Tongue (tissue), 2 donors: ENCODE data around the gene CACNA1G. TPM values are rescaled to one million over a fixed set of nuclear protein-coding genes. Genes with fewer than 3 reads are reported as not detected.

Experiments used
- DNase-seq: peaks from one replicate; pipeline ENCODE4 v3.0.0-alpha.2; 2015
- total RNA-seq: library from RNA; depleted of rRNA; stranded (reverse); fragments of >200 nt; gene quantifications from one replicate; pipeline ENCODE4 v1.2.3, GENCODE V29; 2014

Gene CACNA1G
- total RNA-seq, 1 donor from 2014 or later = 10.4 TPM

DNA sequence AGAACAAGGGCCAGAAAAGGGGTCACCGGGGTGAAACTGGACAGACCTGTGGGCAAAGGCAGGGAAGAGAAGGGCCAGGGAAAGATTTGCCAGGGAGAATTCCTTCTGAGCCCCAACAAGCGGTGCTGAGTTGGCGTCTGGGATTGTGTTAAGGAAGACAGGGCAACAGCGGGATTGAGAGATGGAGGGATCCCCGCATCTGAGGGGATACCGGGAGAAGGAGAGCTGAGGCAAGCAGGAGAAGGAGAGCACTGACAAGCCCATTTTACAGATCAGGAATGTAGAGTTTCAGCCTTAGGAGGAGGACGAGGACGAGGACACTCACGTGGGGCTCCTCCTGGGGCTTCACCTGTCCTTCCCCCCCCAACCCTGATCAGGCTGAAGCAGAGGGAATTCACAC lies 73.2 kb downstream of the CACNA1G start:
- DNase-seq = no peak

DNA sequence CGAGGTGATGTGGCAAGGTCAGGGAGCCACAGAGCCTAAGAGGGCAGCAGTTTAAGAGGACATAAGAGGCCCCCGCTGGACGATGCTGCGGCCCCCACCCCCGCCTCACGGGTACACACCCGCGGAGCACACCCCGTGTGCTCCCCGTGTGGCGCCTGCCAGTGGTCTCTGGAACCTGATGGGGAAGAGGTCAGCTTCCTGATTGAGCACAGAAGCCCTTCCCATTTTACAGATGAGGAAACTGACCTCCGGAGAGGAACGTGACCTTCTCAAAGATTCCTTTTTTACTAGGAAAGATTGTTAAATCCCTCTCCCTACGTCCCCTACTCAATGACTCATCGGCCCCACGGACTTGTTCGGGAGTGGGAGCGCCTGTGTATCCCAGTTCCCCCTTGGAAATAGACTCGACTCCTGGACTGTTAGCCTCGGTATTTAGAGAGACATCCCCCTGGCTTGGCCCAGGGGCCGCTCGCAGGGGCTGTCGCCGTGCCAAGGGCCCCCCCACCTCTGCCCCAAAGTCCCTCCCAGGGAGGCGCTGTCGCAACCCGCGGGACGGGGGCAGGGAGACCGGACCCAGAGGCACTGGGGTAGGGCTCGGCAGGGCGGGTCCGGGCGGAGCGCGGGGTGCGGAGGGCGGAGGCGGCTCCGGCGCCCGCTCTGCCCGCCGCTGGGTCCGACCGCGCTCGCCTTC lies 73.9 kb downstream of the CACNA1G start, which contains the start of gene ABCC3:
Gene ABCC3, plus strand, starts transcription at position 658 of the 691 bp plus-strand sequence. CDS start 56 bp downstream, outside the sequence.
- no peak for DNase-seq

DNA sequence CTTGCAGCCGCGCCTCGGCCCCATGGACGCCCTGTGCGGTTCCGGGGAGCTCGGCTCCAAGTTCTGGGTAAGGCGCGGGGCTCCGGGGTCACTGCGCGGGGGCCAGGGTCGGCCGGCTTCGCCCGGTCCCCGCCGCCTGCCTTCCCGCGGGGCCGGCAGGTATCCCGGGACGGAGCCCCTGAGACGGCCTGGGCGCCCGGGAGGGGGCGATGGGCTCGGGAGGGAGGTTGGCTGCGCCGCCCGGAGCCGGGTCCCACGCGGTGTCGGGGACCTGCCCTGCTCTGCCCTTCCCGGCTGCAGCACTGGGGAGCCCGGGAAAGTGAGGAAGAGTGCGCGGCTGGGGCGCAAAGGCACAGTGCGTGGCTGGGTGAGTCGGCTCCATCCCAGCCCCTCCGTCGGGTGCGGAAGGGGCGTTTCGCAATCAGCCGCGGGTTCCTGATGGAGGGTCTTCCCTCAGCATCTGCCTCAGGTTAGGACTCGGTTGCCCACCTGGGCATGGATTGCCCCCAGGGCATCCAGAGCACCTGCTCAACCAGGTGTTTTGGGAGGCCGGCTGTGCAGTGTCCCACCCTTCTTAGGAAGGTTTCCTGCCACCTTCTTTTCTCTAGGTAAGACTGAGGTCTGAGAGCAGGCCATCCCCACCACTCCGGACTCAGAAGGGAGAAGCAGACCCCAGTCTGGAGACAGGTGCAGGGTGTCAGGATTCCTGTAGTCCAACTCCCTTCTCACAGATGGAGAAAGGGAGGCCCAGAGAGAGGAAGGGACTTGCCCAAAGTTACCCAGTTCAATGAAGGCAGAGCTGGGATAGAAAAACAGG lies 74.6 kb downstream of the CACNA1G start:
- no peak for DNase-seq

DNA sequence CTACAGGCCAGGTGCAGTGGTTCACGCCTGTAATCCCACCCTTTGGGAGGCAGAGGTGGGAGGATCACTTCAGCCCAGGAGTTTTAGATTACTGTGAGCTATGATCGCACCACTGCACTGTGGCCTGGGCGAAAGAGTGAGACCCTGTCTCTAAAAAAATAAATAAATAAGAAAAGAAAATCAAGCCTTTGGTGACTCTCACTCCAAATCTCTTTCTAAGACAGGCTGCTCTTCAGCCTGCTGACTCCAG lies 75.1 kb downstream of the CACNA1G start:
- DNase-seq = no peak

DNA sequence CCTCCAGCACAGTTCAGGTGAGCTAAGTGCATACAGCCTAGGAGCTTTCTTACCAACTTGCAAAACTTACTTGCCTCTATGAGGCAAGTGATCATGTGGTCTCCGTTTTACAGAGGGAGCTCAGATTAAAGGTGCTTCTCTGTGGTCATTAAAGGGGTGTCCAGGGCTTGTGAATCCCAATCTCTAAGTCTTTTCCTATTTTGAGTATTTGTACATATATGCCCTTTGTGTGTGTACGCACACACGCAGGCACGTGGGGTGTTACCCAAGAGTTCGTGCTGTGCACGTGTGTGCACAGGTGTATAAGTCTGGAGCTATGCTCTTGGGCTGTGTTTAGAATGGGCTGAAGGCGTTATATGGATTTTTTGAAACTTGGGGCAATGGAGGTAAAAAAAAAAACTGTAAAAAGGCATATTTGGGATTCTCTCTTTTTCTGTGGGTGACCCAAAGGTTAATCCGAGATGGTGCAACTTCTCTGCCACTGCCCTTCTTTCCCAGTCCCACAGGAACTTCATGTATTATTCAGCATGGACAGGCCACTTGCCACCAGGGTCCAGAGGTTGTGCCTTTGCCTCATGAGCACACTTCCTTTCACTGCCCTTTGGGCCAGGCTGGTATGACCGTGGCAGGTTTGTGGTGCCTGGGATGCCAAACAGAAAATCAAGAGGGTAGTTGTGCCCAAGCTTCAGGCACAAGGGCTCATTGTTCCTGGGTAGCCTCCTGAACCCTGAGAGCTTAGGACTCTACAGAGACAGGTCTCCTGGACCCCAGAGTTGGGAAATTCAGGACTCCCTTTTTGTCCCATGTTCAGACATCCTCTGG lies 75.7 kb downstream of the CACNA1G start:
- no peak for DNase-seq

DNA sequence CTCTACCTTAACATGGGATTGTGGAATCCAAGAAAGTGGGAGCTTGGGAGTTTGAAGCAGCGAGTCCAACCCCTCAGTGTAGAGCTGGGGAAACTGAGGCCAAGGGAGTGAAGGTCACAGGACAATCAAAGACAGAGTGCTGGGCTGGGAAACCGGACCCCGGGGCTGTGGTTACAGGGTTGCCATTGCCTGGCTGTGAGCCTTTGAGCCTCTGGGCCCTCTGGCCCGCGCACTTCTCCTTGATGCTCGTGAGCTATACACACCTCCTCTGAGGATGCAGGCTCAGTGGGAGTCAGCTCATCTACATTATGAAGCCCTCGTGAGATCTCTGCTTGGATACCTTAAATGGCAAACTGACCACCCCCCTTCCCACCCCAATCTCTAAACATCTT lies 76.3 kb downstream of the CACNA1G start:
- DNase-seq = no peak

DNA sequence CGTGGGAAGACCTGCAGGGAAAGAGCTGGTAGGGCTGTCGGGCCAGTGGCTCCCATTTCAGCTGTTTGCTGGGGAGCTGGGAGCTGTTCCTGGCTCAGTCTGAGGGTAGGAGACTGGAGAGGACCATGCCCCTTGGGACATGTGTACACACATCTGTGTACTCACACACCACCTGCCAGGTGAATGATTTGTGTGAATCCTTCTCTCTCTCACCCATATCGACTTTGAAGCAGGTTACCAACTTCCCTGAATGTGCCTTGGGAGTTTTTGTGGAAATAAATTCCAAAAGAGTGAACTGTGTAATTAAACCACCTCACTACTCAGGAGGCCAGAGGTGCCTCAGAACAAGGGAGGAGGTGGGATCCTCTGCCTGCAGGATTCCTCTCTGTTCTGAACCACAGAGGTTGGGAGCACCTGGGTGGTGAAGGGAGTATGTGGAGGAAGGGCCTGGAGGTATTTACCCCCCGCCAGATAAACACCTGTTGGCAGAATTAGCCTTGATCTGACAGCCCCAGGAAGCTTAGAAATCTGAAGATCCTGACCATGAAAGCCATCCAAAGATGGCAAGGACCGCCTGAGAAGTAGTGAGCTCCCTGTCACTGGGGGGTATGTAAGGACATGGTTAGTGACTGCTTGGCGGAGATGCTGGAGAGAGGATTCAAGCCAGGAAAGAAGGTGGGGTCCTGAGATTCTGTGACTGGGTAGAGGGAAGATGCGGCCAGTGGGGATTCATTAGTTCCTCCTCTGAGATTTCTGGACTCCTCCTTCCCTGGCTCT lies 77.5 kb downstream of the CACNA1G start:
- DNase-seq = no peak

DNA sequence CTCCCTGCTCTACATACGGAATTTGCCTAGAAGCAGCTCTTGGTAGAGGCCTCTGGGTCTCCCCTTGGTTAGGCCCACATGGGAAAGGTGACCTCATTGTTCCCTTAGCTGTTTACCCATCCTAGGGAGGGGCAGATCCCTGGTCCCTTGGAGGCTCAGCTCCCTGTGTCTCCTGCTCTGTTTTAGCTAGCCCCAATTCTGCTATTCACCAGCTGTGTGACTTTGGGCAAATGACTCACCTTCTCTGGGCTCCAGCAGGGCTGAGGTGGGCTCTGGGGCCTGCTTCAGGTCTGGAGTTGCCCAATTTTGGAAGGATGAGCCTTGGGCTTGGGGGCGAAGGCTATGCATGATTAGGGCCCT lies 78.1 kb downstream of the CACNA1G start:
- no peak for DNase-seq

DNA sequence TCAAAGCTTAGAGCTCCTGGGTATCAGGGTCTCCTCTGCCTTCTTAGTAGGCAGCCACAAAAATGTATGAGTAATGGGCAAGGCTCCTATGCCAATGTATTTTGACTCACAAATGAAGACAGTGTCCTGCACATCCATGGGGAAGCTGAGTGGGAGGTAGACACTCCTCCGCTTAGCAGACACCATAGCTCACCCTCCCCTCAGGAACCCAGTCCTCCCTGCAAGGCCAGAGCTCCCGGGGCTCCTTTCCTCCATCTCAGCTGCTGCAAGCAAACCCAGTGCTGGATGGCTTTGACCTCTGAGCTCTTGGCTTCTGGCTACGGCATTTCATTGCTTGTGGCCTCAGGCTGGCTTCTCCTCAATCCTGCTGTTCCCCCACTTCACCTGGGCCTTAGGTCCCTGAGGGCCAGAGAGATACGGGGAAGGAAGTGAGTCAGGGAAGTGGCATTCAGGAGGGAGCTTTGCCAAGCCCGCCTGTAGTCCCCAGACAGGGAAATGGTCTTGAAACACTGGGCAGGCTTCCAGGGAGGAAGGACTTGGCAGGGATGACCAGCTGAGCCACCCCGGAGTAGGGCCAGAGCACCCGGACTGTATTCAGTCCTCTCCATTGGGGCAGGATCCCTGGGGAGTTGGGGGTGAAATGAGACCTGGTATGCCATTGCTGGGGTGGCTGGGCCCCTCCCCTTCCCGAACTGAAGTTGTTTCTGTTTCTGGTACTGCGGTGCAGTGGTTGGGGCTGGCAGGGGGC lies 78.6 kb downstream of the CACNA1G start:
- peak; percentile 66 for DNase-seq

DNA sequence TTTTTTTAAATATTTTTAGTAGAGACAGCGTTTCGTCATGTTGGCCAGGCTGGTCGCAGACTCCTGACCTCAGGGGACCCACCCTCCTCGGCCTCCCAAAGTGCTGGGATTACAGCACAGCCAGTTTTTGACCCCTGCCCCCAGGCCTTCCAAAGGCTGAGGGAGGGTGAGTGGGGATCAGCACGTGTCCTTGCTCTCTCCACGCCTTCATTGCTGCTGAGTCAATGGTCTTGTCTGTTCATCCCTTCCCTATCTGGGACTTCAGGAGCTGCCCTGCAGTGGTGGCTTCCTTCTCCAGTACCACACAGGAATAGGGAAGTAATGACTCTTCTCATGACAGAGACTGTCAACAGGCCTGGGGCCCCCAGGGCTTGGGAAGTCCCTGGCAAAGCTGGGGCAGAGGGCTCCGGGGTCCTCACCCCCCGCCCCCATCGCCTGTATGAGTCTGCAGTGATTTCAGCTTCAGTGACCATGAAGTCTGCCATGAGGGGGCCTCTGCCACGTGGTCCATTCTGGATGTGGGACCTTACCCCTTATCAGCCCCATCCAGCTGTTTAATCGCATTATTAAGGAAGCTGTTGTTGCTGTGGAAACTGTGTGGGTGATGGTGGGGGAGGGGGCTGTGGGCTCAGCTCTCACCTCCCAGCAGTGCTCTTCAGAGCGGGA lies 80.3 kb downstream of the CACNA1G start:
- DNase-seq = no peak

DNA sequence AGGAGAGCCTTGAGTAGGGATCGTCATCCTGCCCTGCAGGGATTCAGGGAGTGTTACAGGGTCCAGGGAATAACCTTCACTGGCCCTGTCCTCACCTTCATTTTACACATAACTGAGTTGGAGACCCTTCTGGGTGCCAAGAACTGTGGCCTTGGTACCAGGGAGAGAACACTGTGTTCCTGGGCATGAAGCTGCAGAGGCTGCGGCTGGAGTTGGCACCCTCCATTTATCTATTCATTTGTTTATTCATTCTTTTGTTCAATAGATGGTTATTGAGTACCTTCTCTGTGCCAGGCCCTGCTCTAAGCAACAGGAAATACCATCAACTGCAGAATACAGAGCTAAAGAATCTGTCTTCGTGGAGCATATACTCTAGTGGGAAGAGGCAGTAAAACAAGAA lies 80.8 kb downstream of the CACNA1G start:
- no peak for DNase-seq

DNA sequence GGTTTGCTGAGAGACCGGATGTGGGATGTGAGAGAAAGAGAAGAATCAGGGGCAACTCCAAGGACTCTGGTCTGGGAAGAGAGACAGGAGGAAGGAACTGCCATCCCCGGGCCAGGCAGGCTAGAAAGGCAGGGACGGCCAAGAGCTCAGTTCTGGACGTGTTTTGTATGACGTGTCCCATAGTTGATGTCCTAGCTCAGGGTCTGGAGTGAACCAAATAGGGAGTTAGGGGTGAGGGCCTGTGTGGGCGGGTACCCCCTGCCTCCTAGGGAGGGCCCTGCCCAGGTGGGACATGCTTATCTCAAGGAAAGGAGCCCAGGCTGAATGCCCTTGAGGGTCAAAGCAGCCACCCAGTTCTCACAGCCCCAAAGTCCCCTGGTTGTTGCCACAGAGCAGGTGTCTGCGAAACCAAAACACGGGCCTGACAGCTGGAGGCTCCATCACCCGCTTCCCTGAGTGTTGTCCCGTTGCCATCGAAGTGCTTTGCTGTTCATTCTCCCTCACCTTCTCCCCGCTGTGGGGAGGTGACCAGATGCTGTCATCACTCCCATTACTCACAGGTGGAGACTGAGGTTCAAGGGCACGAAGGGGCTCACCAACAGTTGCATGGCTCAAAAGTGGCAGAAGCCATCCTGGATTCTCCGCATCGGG lies 81.7 kb downstream of the CACNA1G start:
- no peak for DNase-seq

DNA sequence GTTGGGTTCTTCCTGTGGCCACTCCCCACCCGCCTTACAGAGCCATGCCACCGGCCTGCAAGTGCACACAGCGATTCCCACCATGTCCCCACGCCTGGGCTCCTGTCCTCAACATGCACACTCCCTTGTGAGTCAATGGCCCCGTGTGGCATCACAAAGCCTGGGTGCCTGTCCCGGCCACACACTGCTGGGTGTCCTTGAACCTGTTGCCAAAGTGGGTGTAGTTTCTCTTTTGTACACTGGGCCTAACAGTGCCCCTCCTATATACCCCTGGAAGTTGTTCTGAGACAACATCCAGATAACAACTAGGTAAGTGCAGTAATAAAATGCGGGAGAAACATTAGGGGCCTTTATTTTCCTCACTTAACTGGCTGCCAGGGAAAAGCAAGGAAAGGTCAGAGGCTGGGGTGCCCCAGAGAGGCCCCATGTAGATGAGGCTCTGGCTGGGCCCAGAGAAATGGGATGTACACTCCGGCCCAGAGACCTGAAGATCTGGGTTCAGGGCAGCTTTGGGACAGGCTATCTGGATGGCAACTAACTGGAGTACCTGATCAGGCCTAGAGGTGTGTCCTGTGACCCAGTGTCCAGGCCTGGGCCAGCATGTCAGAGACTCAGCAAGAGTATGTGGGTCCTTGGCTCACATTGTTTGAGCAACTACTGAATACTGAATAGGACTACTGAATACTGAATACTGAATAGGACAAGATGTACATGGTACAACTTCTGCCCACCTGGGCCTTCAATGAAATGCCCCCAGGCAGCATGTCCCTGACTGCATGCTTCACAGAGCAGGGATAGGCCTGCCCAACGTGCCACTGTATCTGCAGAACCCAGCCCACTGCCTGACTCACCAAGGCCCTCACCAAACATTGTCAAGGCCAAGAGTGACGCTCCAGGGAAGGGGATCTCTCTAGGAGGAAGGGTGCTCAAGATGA lies 82.5 kb downstream of the CACNA1G start:
- DNase-seq = no peak

DNA sequence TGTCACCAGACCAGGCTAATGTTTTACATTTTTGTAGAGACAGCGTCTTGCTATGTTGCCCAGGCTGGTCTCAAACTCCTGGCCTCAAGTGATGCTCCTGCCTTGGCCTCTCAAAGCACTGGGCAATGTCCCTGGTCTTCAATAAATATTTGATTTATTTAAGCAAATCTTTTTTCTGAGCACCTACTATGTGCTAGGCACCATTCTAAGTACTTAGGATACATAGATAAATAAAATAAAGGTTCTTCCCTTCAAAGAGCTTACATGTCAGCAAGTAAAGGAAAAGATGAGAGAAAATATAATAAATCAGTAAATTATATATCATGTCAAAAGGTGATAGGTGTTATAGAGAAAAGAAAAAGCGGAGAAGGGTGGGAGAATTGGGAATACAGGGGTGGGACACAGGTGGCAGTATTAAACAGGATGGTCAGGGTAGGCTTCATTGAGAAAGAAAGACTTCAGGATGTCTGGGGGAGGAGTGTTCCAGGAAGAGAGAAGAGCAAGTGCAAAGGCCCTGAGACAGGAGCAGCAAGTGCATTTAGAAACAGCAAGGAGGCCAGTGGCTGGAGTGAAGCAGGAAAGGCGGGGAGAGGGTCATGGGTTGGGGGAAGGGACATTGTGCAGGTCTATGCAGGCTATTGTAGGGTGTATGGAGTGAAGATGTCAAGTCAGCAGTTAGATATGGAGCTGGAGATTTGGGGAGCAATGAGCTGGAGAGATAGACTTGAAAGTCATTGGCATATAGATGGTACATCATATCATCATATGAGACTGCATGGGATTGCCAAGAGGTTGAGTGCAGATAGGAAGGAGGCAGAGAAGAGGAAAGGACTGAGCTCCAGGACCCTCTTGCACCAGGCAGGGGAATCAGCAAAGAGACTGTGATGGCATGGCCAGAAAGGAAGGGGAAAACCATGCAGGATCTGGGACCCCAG lies 85.5 kb downstream of the CACNA1G start:
- no peak for DNase-seq

DNA sequence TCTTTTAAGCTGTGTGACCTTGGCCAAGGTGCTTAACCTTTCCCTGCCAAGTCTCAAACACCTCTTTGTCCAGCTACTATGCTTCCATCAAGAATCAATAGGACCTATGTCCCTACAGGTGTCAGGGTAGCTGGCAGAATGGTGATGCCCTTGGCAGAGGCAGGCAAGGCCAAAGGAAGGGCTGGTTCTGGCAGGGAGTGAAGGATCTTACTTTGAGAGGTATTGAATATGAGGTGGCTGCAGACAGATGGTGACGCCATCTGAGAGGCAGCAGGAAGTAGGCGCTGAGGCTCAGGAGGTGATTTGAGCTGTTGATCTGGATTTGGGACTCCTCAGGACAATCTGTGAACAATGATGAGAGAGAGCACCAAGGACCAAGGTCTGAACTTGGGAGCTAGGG lies 86.7 kb downstream of the CACNA1G start:
- DNase-seq = no peak

DNA sequence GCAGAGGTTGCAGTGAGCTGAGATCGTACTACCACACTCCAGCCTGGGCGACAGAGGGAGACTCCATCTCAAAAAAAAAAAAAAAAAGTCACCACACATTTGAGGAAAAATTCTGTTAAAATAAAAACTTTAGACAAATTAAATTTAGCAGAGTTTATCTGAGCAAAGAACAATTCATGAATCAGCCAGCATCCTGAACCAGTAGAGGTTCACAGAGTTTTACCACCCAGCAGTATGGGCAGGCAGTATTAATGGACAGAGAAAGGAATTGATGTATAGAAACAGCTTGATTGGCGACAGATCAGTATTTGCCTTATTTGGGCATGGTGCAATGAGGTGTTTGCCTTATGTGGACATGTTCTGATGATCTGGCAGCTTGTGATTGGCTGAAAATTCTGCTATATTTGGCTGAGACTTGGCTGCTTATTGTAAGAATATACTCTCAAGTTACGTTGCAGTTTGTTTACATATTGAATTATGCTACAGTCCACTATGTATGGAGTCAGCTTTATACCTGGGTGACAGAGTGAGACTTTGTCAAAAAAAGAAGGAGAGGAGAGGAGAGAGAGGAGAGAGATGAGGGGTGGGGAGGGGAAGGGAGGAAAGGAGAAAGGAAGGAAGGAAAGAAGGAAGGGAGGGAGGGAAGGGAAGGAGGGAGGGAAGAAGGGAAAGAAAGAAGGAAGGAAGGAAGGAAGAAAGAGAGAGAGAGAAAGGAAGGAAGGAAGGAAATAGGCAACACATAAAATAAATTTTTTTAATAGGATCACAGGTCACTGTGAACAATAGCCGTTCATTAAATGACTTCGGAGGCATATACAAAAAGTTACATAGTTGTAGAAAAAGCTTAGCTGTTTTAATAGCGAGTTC lies 88.8 kb downstream of the CACNA1G start:
- DNase-seq = no peak

DNA sequence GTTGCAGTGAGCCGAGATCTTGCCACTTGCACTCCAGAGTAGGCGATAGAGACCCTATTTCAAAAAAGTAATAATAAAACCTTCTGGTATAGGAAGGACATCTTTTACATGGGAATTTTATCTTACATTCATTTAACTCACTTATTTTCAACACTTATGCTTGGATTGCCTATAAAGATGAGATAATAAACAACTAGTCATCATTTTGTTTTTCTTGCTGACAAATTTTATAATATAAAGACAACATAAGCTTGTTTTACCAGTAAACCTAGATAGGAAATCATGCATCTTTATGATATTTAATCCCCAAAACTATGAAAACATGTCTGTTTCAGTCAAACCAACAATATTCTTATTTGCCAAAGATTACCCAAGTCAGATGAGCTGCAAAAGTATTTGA lies 91.1 kb downstream of the CACNA1G start:
- DNase-seq = no peak
